NT2/D1 (cell line): ENCODE data around the gene GNG12.

Experiments used
- SUZ12 ChIP-seq: IDR thresholded peaks from 2 replicates; pipeline ENCODE4 v1.6.1; 2011; ENCODE audit not compliant: insufficient read length, insufficient read depth; ENCODE audit errors: extremely low read depth
- YY1 ChIP-seq: IDR thresholded peaks from 2 replicates; pipeline ENCODE4 v1.6.1; 2011; ENCODE audit not compliant: insufficient read length, insufficient read depth
- ZNF274 ChIP-seq: IDR thresholded peaks from 2 replicates; pipeline ENCODE4 v1.6.1; 2011; ENCODE audit warnings: mild to moderate bottlenecking, low read depth, low read length

DNA sequence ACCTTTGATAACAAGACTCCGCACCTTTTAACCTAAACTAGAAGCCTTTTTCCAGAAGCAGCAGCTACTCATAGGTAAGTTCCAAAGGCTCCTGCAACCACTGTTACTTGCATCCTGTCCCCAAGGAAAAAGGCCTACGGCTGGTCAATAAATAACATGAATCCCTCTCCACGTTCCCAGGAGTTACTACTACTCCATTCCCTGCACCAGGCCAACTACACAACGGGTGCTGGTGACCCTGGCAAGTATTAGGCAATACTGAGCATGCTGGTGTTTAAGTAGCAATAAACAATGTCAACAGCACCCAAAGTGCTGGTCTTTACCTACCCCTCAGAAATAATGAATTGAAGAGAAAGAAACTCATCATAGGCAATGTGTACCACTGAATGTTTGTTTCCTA lies 7.7 kb downstream of the GNG12 start:
- TF ChIP-seq ZNF274 (no peak), YY1 (no peak), SUZ12 (no peak)
